Endodermal cell (in vitro differentiated cells): Measurements from ENCODE around the gene ARL14EPL. TPM values are rescaled to one million over a fixed set of nuclear protein-coding genes. Genes with fewer than 3 reads are reported as not detected.

Experiments used
- DNase-seq: peaks from one replicate; pipeline ENCODE4 v3.0.0-alpha.2; 2017
- H3K27ac ChIP-seq: 2 replicates; pipeline ENCODE4 v1.5.1; 2013; ENCODE audit warnings: mild to moderate bottlenecking, low read depth, low read length, moderate library complexity
- H3K27me3 ChIP-seq: 2 replicates; pipeline ENCODE4 v1.6.1; 2013; ENCODE audit warnings: mild to moderate bottlenecking, low read length, moderate library complexity; ENCODE audit not compliant: insufficient read depth, control insufficient read depth, poor library complexity, severe bottlenecking
- H3K36me3 ChIP-seq: 2 replicates; pipeline ENCODE4 v1.7.0; 2013; ENCODE audit warnings: mild to moderate bottlenecking, low read length, moderate library complexity; ENCODE audit not compliant: control insufficient read depth, insufficient read depth
- H3K4me1 ChIP-seq: one replicate; pipeline ENCODE4 v1.7.0; 2013; ENCODE audit warnings: low read length; ENCODE audit not compliant: control insufficient read depth, insufficient read depth
- H3K4me3 ChIP-seq: 2 replicates; pipeline ENCODE4 v1.5.1; 2013; ENCODE audit warnings: mild to moderate bottlenecking, low read length, moderate library complexity
- H3K9ac ChIP-seq: 2 replicates; pipeline ENCODE4 v1.6.1; 2013; ENCODE audit warnings: mild to moderate bottlenecking, low read length, moderate library complexity; ENCODE audit not compliant: poor library complexity, severe bottlenecking; ENCODE audit errors: extremely low read depth
- H3K9me3 ChIP-seq: 2 replicates; pipeline ENCODE4 v1.6.1; 2013; ENCODE audit warnings: mild to moderate bottlenecking, low read length, moderate library complexity; ENCODE audit not compliant: control insufficient read depth
- H3K27ac Mint-ChIP-seq: 2 replicates; pipeline ENCODE4 v1.8.0; 2020; ENCODE audit warnings: mixed read lengths
- H3K27me3 Mint-ChIP-seq: 2 replicates; pipeline ENCODE4 v1.8.0; 2021; ENCODE audit warnings: mild to moderate bottlenecking, mixed read lengths; ENCODE audit not compliant: insufficient read depth
- H3K36me3 Mint-ChIP-seq: 2 replicates; pipeline ENCODE4 v1.8.0; 2020; ENCODE audit warnings: low read depth, mixed read lengths
- H3K4me1 Mint-ChIP-seq: 2 replicates; pipeline ENCODE4 v1.8.0; 2020; ENCODE audit warnings: mixed read lengths
- H3K4me3 Mint-ChIP-seq: 2 replicates; pipeline ENCODE4 v1.8.0; 2020; ENCODE audit warnings: mild to moderate bottlenecking, moderate library complexity, mixed read lengths
- H3K9me3 Mint-ChIP-seq: 2 replicates; pipeline ENCODE4 v1.8.0; 2020; ENCODE audit warnings: mild to moderate bottlenecking, mixed read lengths
- CTCF ChIP-seq: fragments of 200-600 bp; sonication (generic); conservative IDR thresholded peaks from 2 replicates; pipeline ENCODE4 v1.5.0; 2021; ENCODE audit warnings: antibody characterized with exemption, mild to moderate bottlenecking
- WGBS, 2 experiments: methylation state at CpG; one replicate each; pipeline versions ENCODE4 v1.1.5 to v1.1.7; 2013; ENCODE audit warnings: missing lambda C conversion rate in 2 of 2, mixed read lengths in 1 of 2; ENCODE audit not compliant: insufficient coverage in 1 of 2, insufficient read length in 1 of 2; 5-methylcytosine and 5-hydroxymethylcytosine counted together
- total RNA-seq, 2 donors: library from RNA; stranded (reverse); fragmentation: NEBNext Ultra II Directional in 1 of 2; extraction: Animal tissue kit (Norgen Biotek cat#: 25700) in 1 of 2; gene quantifications; 2 replicates in 1 of 2; 3 replicates in 1 of 2; pipeline ENCODE4 v1.2.1, GENCODE V29; 2021

Gene ARL14EPL
- total RNA-seq, 2 donors from 2014 or later = not detected

- no peak overlapping the region for H3K4me3 Mint-ChIP-seq
- WGBS, 2 experiments = 94% methylated on average over 1 of the region's 1 CpG; no CpG with 5 or more reads in 1 of the 2 experiments
- no peak overlapping the region for H3K27ac Mint-ChIP-seq
- no peaks in the 10 kb centered on the region for H3K27me3 Mint-ChIP-seq
- no peak overlapping the region for H3K9ac ChIP-seq
- no peaks in the 10 kb centered on the region for H3K9me3 Mint-ChIP-seq
- DNase-seq = no peak
- H3K4me1 Mint-ChIP-seq = peaks cover 4% of the 10 kb centered on the region
- no peaks in the 10 kb centered on the region for H3K27me3 ChIP-seq
- TF ChIP-seq CTCF = no peak
- H3K4me1 ChIP-seq = no peaks in the 10 kb centered on the region
- H3K9me3 ChIP-seq = no peaks in the 10 kb centered on the region
- H3K36me3 Mint-ChIP-seq = no peaks in the 10 kb centered on the region
- no peak overlapping the region for H3K4me3 ChIP-seq
- H3K36me3 ChIP-seq = no peaks in the 10 kb centered on the region
- H3K27ac ChIP-seq = no peak overlapping the region
Observed at GRCh38 chr5:116071211-116071610, 38.9 kb downstream of the ARL14EPL start.

GRCh38 chr5:116075191-116075831 is 43.0 kb downstream of the ARL14EPL start:
- Histone ChIP-seq H3K27me3 (no peaks in the 10 kb centered on the region), H3K9me3 (no peaks in the 10 kb centered on the region), H3K27ac (no peak overlapping the region), H3K4me3 (no peak overlapping the region), H3K9ac (no peak overlapping the region), H3K4me1 (no peaks in the 10 kb centered on the region), H3K36me3 (no peaks in the 10 kb centered on the region)
- H3K4me3 Mint-ChIP-seq = no peak overlapping the region
- DNase-seq = no peak
- WGBS, 2 experiments = 87 to 88% methylated on average over 3 to 6 of the region's 6 CpGs
- peaks cover 3% of the 10 kb centered on the region for H3K4me1 Mint-ChIP-seq
- H3K27me3 Mint-ChIP-seq = no peaks in the 10 kb centered on the region
- no peaks in the 10 kb centered on the region for H3K9me3 Mint-ChIP-seq
- H3K36me3 Mint-ChIP-seq = no peaks in the 10 kb centered on the region
- no peak for TF ChIP-seq CTCF
- H3K27ac Mint-ChIP-seq = no peak overlapping the region

GRCh38 chr5:116076496-116076895 is 44.2 kb downstream of the ARL14EPL start:
- no peak overlapping the region for H3K4me3 Mint-ChIP-seq
- H3K36me3 ChIP-seq = no peaks in the 10 kb centered on the region
- H3K36me3 Mint-ChIP-seq = no peaks in the 10 kb centered on the region
- TF ChIP-seq CTCF = no peak
- no peaks in the 10 kb centered on the region for H3K27me3 ChIP-seq
- H3K9me3 ChIP-seq = no peaks in the 10 kb centered on the region
- H3K4me3 ChIP-seq = no peak overlapping the region
- no peak overlapping the region for H3K27ac Mint-ChIP-seq
- H3K27me3 Mint-ChIP-seq = no peaks in the 10 kb centered on the region
- H3K4me1 Mint-ChIP-seq = peaks cover 8% of the 10 kb centered on the region
- no peaks in the 10 kb centered on the region for H3K9me3 Mint-ChIP-seq
- H3K27ac ChIP-seq = no peak overlapping the region
- H3K9ac ChIP-seq = no peak overlapping the region
- no peaks in the 10 kb centered on the region for H3K4me1 ChIP-seq
- 100% methylated on average over 1 of the region's 1 CpG; no CpG with 5 or more reads in 1 of the 2 experiments for WGBS, 2 experiments
- no peak for DNase-seq
